GM12878 (cell line): ENCODE results near the gene CDH4. TPM values are rescaled to one million over a fixed set of nuclear protein-coding genes. Genes with fewer than 3 reads are reported as not detected.

Experiments used
- ATAC-seq: fragments of 200-7000 bp; cut with Tn5 transposase; 3 replicates; pipeline ENCODE4 v1.9.1; 2020; ENCODE audit warnings: mild to moderate bottlenecking, moderate library complexity
- BruUV-seq: library from RNA; stranded (reverse); fragments of 400-500 nt; replicated peaks from 2 replicates; lab custom pipeline; 2021; lab: Mats Ljungman, UMichigan
- CTCF ChIA-PET: fragments of 300-600 bp; sonication (Branson Sonifier 250); formaldehyde crosslinking; extraction: SDS; loops from one replicate; lab custom pipeline; 2021; ENCODE audit warnings: inconsistent platforms; lab: Yijun Ruan, JAX
- POLR2A ChIA-PET: fragments of 350-600 bp; formaldehyde crosslinking; extraction: SDS; loops from one replicate; lab custom pipeline; 2021; ENCODE audit warnings: inconsistent platforms; lab: Charles Lee
- RAD21 ChIA-PET: fragments of 300-600 bp; sonication (Branson Sonifier 250); formaldehyde crosslinking; loops from one replicate; lab custom pipeline; 2023; ENCODE audit warnings: antibody characterized with exemption; ENCODE audit not compliant: unreplicated experiment; lab: Charles Lee
- SMC1A ChIA-PET: fragments of 300-600 bp; sonication (Branson Sonifier 250); formaldehyde crosslinking; loops from one replicate; lab custom pipeline; 2023; ENCODE audit not compliant: unreplicated experiment, uncharacterized antibody; lab: Charles Lee
- DNase-seq: peaks from one replicate; pipeline ENCODE4 v3.0.0-alpha.2; 2011; ENCODE audit warnings: low read depth, low spot score
- FAIRE-seq: peaks from 3 replicates; lab custom pipeline; 2011; peaks lifted over from hg19 to GRCh38; lab: Jason Lieb, UNC
- H2AFZ ChIP-seq: 2 replicates; pipeline ENCODE4 v1.6.0; 2011; ENCODE audit warnings: low read depth, low read length, control low read depth; ENCODE audit not compliant: control insufficient read depth
- H3K27ac ChIP-seq: 2 replicates; pipeline ENCODE4 v1.5.1; 2011; ENCODE audit warnings: control low read depth; ENCODE audit not compliant: control insufficient read depth, insufficient read depth
- H3K27me3 ChIP-seq, 2 experiments: replicated peaks in 1 of 2; 2 replicates each; pipeline versions ENCODE4 v1.6.0 to v1.6.1; 2011; ENCODE audit warnings: low read length in 1 of 2; ENCODE audit not compliant: control insufficient read depth in 2 of 2, insufficient read depth in 2 of 2
- H3K36me3 ChIP-seq, 2 experiments: 2 replicates each; pipeline ENCODE4 v1.5.1; 2011; ENCODE audit warnings: low read length in 1 of 2; ENCODE audit not compliant: control insufficient read depth in 2 of 2, insufficient read depth in 2 of 2
- H3K4me1 ChIP-seq: 2 replicates; pipeline ENCODE4 v1.6.1; 2011; ENCODE audit warnings: mild to moderate bottlenecking, low read length, moderate library complexity, mixed read lengths; ENCODE audit not compliant: control insufficient read depth, insufficient read depth
- H3K4me2 ChIP-seq: 2 replicates; pipeline ENCODE4 v1.6.0; 2011; ENCODE audit warnings: control low read depth; ENCODE audit not compliant: control insufficient read depth, insufficient read depth
- H3K4me3 ChIP-seq: fragments of 200-600 bp; sonication (generic); 2 replicates; pipeline ENCODE4 v1.5.1; 2016
- H3K79me2 ChIP-seq: 2 replicates; pipeline ENCODE4 v1.6.0; 2011; ENCODE audit warnings: low read length; ENCODE audit not compliant: control insufficient read depth, insufficient read depth
- H3K9ac ChIP-seq: 2 replicates; pipeline ENCODE4 v1.8.0; 2011; ENCODE audit warnings: low read length, control low read depth, mixed read lengths; ENCODE audit not compliant: control insufficient read depth, insufficient read depth
- H3K9me3 ChIP-seq: replicated peaks from 3 replicates; pipeline ENCODE4 v1.5.1; 2011; ENCODE audit warnings: mild to moderate bottlenecking, low read length; ENCODE audit not compliant: control insufficient read depth, insufficient read depth
- H4K20me1 ChIP-seq: 2 replicates; pipeline ENCODE4 v1.6.0; 2011; ENCODE audit not compliant: control insufficient read depth, insufficient read depth
- ASH2L ChIP-seq: fragments of 300-600, 200-600 bp; sonication (generic); IDR thresholded peaks from 2 replicates; pipeline ENCODE4 v1.6.1; 2017; ENCODE audit warnings: low read depth, mild to moderate bottlenecking, borderline replicate concordance
- EZH2 ChIP-seq: IDR thresholded peaks from 2 replicates; pipeline ENCODE4 v1.6.1; 2012; ENCODE audit warnings: low read depth, mild to moderate bottlenecking, control low read depth, inconsistent platforms, low read length, borderline replicate concordance; ENCODE audit not compliant: control insufficient read depth
- GATAD2B ChIP-seq: fragments of 450-650 bp; conservative IDR thresholded peaks from 2 replicates; pipeline ENCODE4 v1.6.1; 2017; ENCODE audit warnings: low read depth, mild to moderate bottlenecking, moderate library complexity
- HCFC1 ChIP-seq: fragments of 150-350 bp; IDR thresholded peaks from 2 replicates; pipeline ENCODE4 v1.6.1; 2014; ENCODE audit warnings: low read length
- HSF1 ChIP-seq: fragments of 150-350 bp; IDR thresholded peaks from 2 replicates; pipeline ENCODE4 v1.6.1; 2014; ENCODE audit warnings: mild to moderate bottlenecking, low read depth, low read length
- IKZF2 ChIP-seq, 2 experiments: fragments of 450-650 bp; IDR thresholded peaks; 2 replicates each; pipeline ENCODE4 v1.6.1; 2017; ENCODE audit warnings: mild to moderate bottlenecking in 2 of 2, moderate library complexity in 2 of 2
- JUNB ChIP-seq: IDR thresholded peaks from 2 replicates; pipeline ENCODE4 v1.6.1; 2016; ENCODE audit warnings: antibody characterized with exemption, mild to moderate bottlenecking
- JUND ChIP-seq: IDR thresholded peaks from 2 replicates; pipeline ENCODE4 v1.6.1; 2012; ENCODE audit warnings: low read depth, mild to moderate bottlenecking, low read length, improper control_type of control experiment, moderate library complexity
- MTA2 ChIP-seq: fragments of 450-650 bp; IDR thresholded peaks from 2 replicates; pipeline ENCODE4 v1.6.1; 2016; ENCODE audit warnings: low read depth, mild to moderate bottlenecking, moderate library complexity
- PBX3 ChIP-seq: IDR thresholded peaks from 2 replicates; pipeline ENCODE4 v1.6.1; 2011; ENCODE audit warnings: mild to moderate bottlenecking, low read depth, low read length, moderate library complexity; ENCODE audit not compliant: insufficient replicate concordance
- POU2F2 ChIP-seq: IDR thresholded peaks from 3 replicates; pipeline ENCODE4 v1.6.1; 2011; ENCODE audit warnings: low read depth, mild to moderate bottlenecking, low read length, borderline replicate concordance
- RAD21 ChIP-seq: IDR thresholded peaks from 2 replicates; pipeline ENCODE4 v1.6.1; 2011; ENCODE audit warnings: mild to moderate bottlenecking, low read depth, low read length, moderate library complexity; ENCODE audit not compliant: insufficient read depth
- SMC3 ChIP-seq: IDR thresholded peaks from 2 replicates; pipeline ENCODE4 v1.6.1; 2011; ENCODE audit warnings: low read length, improper control_type of control experiment, borderline replicate concordance
- TARDBP ChIP-seq: IDR thresholded peaks from 2 replicates; pipeline ENCODE4 v1.6.1; 2016; ENCODE audit warnings: borderline replicate concordance
- TBL1XR1 ChIP-seq: IDR thresholded peaks from 2 replicates; pipeline ENCODE4 v1.6.1; 2012; ENCODE audit warnings: low read depth, low read length, improper control_type of control experiment
- ZBTB4 ChIP-seq: fragments of 450-650 bp; formaldehyde crosslinking; IDR thresholded peaks from 2 replicates; pipeline ENCODE4 v1.4.0; 2022; ENCODE audit warnings: mild to moderate bottlenecking, moderate library complexity
- ZNF217 ChIP-seq: fragments of 450-650 bp; IDR thresholded peaks from 2 replicates; pipeline ENCODE4 v1.6.1; 2017; ENCODE audit warnings: antibody characterized with exemption, mild to moderate bottlenecking
- ZNF24 ChIP-seq: fragments of 450-650 bp; IDR thresholded peaks from 2 replicates; pipeline ENCODE4 v1.6.1; 2017; ENCODE audit warnings: antibody characterized with exemption, mild to moderate bottlenecking
- ZNF274 ChIP-seq: IDR thresholded peaks from one replicate; pipeline ENCODE4 v1.8.0; 2011; ENCODE audit not compliant: insufficient read length, insufficient read depth
- WGBS: methylation state at CpG from one replicate; pipeline ENCODE4 v1.1.6; 2016; ENCODE audit warnings: low lambda C conversion rate; ENCODE audit not compliant: insufficient replicate concordance, insufficient coverage; ENCODE audit errors: missing lambda C conversion rate; 5-methylcytosine and 5-hydroxymethylcytosine counted together
- in situ Hi-C: fragments of 300-500 bp; cut with MboI; formaldehyde crosslinking; loops from 9 replicates; pipeline ENCODE4 v1.14.3; 2018; ENCODE audit warnings: mixed read lengths
- intact Hi-C: fragments of 100-400 bp; cut with micrococcal nuclease; formaldehyde crosslinking; loops from one replicate; pipeline ENCODE4 v1.14.2; 2022; ENCODE audit not compliant: unreplicated experiment
- polyA plus RNA-seq, 11 experiments: library from polyadenylated mRNA; depleted of rRNA in 4 of 11; unstranded in 6 of 11; stranded (reverse) in 5 of 11; fragments of >200 nt; fragmentation: Nextera tagmentation in 4 of 11; fragmentation: Illumina TruSeq in 1 of 11; extraction: Ambion mirVana in 4 of 11; extraction: Trizol in 1 of 11; gene quantifications; 1 replicate in 1 of 11; 2 replicates in 10 of 11; pipeline versions ENCODE4 v1.2.1 to v1.2.3, GENCODE V29; 2011 to 2016; ENCODE audit warnings: inconsistent platforms in 2 of 11, missing spikeins in 2 of 11, low read depth in 1 of 11
- total RNA-seq, 4 experiments: library from RNA; depleted of rRNA in 3 of 4; stranded (reverse); fragments of >200 nt in 3 of 4; fragmentation: Illumina TruSeq in 1 of 4; extraction: Trizol in 1 of 4; gene quantifications; 2 replicates each; pipeline versions ENCODE4 v1.2.1 to v1.2.3, GENCODE V29; 2013 to 2021

CDH4 gene
- total and polyA plus RNA-seq, 10 of the 15 experiments (the other 5 are each of a cell fraction or from before 2014, with no cell fraction given) = not detected

GRCh38 chr20:61397146-61397545 is 145.1 kb downstream of the CDH4 start:
- ChIA-PET SMC1A (no interaction called here), POLR2A (no interaction called here), RAD21 (no interaction called here), CTCF (no interaction called here)
- no TSS peak for BruUV-seq
- 73% methylated on average over 13 of the region's 13 CpGs for WGBS
- no peaks in the 10 kb centered on the region; the same call in 2 of the 3 replicates for H3K9me3 ChIP-seq
- no peak overlapping the region for H3K4me2 ChIP-seq
- H2AFZ ChIP-seq = no peak overlapping the region
- no peak overlapping the region for H3K9ac ChIP-seq
- TF ChIP-seq ZNF24 (no peak), TARDBP (no peak), MTA2 (no peak), HSF1 (no peak), ZBTB4 (CRISPR knock-in tag) (no peak), HCFC1 (no peak), EZH2 (no peak), TBL1XR1 (no peak), JUNB (no peak), ZNF217 (no peak), GATAD2B (no peak), SMC3 (no peak), ASH2L (no peak), ZNF274 (no peak), POU2F2 (no peak), PBX3 (no peak), RAD21 (no peak), IKZF2 (IDR thresholded peaks at IDR 0.05) (no peak), JUND (no peak)
- in situ Hi-C loops = no loop called here
- H3K4me1 ChIP-seq = no peaks in the 10 kb centered on the region
- H3K4me3 ChIP-seq = no peak overlapping the region
- H3K27me3 ChIP-seq = no peaks in the 10 kb centered on the region
- ATAC-seq (no peak), DNase-seq (no peak), FAIRE-seq (no peak)
- H3K27ac ChIP-seq = no peak overlapping the region
- no peaks in the 10 kb centered on the region for H4K20me1 ChIP-seq
- no peaks in the 10 kb centered on the region for H3K36me3 ChIP-seq
- intact Hi-C loops = no loop called here
- no peaks in the 10 kb centered on the region for H3K79me2 ChIP-seq
